GM12801 (cell line): ENCODE results near the gene GAL.

Source experiments
- TF ChIP-seq, protein P1 (sequence below): IDR thresholded peaks from one replicate; pipeline ENCODE4 v1.5.1; 2011; ENCODE audit warnings: control low read depth; ENCODE audit not compliant: insufficient read length; ENCODE audit errors: extremely low read depth

Gene GAL

DNA sequence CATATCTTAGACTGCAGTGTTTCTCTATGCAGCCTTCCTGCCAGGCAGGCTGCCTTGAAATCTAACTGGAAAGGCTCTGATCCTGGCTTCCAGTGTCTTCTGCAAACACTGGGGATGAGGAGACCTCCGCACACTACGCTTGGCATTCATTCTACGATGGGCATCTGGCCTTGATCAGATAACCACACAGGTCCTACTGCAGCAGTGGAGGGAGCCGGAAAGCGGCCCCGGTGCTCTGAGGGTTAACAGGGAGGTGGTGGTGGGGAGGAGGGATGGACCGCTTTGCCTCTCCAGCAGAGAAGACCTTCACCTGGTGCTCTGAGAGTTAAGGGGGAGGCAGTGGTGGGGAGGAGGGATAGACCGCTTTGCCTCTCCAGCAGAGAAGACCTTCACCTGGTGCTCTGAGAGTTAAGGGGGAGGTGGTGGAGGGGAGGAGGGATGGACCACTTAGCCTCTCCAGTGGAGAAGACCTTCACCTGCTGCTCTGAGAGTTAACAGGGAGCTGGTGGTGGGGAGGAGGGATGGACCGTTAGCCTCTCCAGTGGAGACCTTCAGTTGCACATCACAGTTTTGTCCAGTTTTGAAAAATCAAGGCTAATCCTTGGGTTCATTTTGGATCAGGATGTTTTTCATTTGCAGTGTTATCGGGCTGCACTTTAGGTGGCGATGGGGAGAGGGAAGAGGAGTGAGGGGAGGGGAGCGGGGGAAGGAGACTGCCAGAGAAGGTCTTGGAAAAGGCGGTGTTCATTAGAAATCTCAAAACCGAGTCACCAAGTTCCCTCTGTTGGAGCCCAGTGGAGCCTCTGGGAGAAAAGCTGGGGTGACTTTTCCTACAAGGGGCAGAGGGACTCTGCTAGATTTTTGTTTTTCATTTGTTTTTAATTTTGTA, 5.6 kb downstream of the GAL start:
- TF ChIP-seq, protein P1, sequence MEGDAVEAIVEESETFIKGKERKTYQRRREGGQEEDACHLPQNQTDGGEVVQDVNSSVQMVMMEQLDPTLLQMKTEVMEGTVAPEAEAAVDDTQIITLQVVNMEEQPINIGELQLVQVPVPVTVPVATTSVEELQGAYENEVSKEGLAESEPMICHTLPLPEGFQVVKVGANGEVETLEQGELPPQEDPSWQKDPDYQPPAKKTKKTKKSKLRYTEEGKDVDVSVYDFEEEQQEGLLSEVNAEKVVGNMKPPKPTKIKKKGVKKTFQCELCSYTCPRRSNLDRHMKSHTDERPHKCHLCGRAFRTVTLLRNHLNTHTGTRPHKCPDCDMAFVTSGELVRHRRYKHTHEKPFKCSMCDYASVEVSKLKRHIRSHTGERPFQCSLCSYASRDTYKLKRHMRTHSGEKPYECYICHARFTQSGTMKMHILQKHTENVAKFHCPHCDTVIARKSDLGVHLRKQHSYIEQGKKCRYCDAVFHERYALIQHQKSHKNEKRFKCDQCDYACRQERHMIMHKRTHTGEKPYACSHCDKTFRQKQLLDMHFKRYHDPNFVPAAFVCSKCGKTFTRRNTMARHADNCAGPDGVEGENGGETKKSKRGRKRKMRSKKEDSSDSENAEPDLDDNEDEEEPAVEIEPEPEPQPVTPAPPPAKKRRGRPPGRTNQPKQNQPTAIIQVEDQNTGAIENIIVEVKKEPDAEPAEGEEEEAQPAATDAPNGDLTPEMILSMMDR, result no peak

DNA sequence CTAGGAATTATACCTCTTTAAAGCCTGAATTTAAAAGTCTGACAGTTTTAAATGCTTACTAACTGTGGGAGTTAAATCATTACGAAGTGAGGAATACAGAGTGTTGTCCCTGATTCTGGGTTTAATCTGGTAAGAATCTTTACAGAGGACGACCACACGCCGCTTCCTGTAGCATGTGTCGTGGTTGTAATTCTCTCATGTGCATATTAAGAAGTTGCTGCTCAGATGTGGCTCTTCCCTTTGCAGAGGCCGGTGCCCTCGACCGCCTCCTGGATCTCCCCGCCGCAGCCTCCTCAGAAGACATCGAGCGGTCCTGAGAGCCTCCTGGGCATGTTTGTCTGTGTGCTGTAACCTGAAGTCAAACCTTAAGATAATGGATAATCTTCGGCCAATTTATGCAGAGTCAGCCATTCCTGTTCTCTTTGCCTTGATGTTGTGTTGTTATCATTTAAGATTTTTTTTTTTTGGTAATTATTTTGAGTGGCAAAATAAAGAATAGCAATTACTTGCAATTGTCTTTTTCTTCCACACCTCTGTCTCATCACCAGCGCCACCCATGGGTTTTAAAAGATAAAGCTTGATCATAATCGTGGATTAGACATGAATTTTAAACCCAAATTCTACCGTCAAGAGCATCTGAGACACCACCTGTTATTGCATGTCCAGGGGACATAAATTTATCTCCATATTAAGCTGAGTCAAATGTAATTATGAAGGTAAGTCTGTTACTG, 6.5 kb downstream of the GAL start:
- TF ChIP-seq, protein P1, result no peak

DNA sequence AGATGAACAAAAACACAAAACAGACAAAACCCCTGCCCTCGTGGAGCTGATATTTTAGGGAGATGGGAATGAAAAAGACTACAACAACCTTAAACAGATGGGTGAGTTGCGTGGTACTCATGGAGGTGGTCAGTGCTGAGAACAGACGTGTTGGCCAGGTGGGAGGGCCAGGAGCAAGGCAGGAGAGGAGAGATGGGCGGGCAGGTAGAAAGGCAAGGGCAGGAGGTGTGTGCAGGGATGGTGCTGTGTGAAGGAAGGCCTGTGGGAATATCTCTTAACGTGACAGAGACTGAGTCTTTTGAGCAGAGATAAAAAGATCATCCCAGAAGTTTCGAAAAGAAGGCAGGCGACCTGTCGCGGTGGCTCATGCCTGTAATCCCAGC, 7.0 kb downstream of the GAL start:
- TF ChIP-seq, protein P1, result no peak

DNA sequence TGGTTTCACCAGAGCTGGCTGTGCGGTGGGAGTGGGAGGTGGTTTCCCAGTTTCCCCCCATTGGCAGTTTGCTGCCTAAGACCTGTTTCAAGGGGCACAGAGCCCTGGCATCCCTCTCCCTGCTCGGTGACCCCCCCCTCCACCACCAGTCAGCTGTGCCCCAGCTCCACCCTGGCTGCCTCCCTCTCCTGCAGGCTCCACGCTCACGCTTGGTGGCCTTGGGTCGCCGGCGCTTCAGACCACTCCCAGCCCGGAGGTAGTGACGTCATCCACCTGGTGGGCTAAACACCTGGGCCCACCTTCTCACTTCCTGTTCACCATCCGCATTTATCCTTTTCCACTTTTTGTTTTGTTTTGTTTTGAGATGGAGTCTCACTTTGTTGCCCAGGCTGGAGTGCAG, 7.8 kb downstream of the GAL start:
- TF ChIP-seq, protein P1, result no peak

DNA sequence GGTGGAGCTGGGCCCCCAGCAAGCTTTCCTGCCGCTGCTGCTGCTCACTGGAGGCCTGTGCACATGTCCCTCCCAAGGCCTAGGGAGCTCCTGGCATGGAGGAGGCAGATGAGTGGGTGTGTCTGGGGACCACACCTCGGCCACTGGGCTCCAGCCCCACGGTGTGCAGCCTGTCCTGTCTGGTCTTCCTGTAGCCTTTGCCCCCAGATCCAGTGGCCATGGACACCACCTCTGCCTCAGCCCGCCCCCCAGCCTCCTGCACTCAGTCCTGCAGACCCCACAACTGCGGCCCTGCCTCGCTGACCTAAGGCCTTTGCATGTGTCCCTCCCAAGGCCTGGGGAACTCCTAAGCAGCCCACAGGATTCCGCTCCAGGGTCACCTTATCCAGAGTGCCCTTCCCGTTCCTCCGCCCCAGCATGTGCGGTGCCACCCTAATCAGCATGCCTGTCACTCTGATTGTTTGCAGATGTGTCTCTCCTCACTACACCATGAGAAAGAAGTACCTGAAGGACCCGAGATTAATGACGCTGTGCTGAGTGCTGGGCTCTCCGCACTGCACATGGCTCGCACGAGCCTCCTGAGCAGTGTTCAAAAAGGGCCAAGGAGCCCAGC, 8.6 kb downstream of the GAL start:
- TF ChIP-seq, protein P1, result no peak

DNA sequence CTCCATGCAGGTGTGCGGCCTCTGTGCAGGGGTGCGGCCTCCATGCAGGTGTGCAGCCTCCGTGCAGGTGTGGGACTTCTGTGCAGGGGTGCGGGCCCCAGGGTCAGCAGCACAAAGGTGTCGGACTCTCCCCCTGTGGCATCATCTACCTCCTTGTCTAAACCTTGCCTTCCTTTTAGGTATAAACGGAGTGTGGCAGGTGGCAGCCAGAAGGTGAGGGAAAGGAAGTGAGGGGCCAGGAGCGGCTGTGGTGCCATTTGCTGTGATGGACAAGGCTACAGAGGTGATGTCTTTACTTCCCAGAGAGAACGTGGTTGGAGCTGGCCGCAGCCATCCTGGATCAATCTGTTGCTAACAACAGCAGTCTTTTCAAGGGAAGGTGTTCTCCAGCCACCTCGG, 9.1 kb downstream of the GAL start:
- TF ChIP-seq, protein P1, result no peak
